Activated CD4-positive, alpha-beta memory T cell treated with anti-CD3 and anti-CD28 coated beads for 36 hours (primary cell): ENCODE data around the gene BRCA1. TPM values are rescaled to one million over a fixed set of nuclear protein-coding genes. Genes with fewer than 3 reads are reported as not detected.
"Not testable (repeated sequence)": the region's sequence is repeated elsewhere in the genome, so short reads cannot be mapped to it uniquely, and the experiment has no call there.

Experiments used
- CTCF ChIA-PET: fragments of 350-600 bp; sonication (Branson Sonifier 250); formaldehyde crosslinking; loops from one replicate; lab custom pipeline; 2021; ENCODE audit warnings: antibody characterized with exemption, inconsistent platforms; lab: Charles Lee
- POLR2A ChIA-PET: fragments of 350-600 bp; sonication (Branson Sonifier 250); formaldehyde crosslinking; loops from one replicate; lab custom pipeline; 2021; ENCODE audit warnings: antibody characterized with exemption; lab: Charles Lee
- DNase-seq: peaks from one replicate; pipeline ENCODE4 v3.0.0-alpha.2; 2020
- H3K27ac Mint-ChIP-seq: one replicate; pipeline ENCODE4 v1.8.0; 2021; ENCODE audit warnings: mixed read lengths
- H3K27me3 Mint-ChIP-seq: one replicate; pipeline ENCODE4 v1.8.0; 2021; ENCODE audit warnings: mixed read lengths
- H3K36me3 Mint-ChIP-seq: one replicate; pipeline ENCODE4 v1.8.0; 2021; ENCODE audit warnings: mixed read lengths
- H3K4me1 Mint-ChIP-seq: one replicate; pipeline ENCODE4 v1.8.0; 2021; ENCODE audit warnings: low read depth, mixed read lengths
- H3K4me3 Mint-ChIP-seq: one replicate; pipeline ENCODE4 v1.8.0; 2021; ENCODE audit warnings: mild to moderate bottlenecking, mixed read lengths
- H3K9me3 Mint-ChIP-seq: one replicate; pipeline ENCODE4 v1.8.0; 2021; ENCODE audit warnings: mixed read lengths
- intact Hi-C: fragments of 100-400 bp; cut with micrococcal nuclease; formaldehyde crosslinking; loops from one replicate; pipeline ENCODE4 v1.15.1; 2023
- total RNA-seq, 2 experiments: library from RNA; stranded (reverse); gene quantifications; one replicate each; pipeline ENCODE4 v1.2.3, GENCODE V29; 2021

BRCA1 gene
- total RNA-seq, 2 experiments from 2014 or later: 92.8 to 103 TPM

DNA sequence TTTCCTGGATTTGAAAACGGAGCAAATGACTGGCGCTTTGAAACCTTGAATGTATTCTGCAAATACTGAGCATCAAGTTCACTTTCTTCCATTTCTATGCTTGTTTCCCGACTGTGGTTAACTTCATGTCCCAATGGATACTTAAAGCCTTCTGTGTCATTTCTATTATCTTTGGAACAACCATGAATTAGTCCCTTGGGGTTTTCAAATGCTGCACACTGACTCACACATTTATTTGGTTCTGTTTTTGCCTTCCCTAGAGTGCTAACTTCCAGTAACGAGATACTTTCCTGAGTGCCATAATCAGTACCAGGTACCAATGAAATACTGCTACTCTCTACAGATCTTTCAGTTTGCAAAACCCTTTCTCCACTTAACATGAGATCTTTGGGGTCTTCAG, 32.3 kb downstream of the BRCA1 start:
- CTCF ChIA-PET: no interaction called here
- Mint-ChIP-seq H3K36me3 (peaks cover 57% of the 10 kb centered on the region), H3K27me3 (no peaks in the 10 kb centered on the region), H3K9me3 (no peaks in the 10 kb centered on the region), H3K4me1 (no peaks in the 10 kb centered on the region), H3K27ac (no peak overlapping the region), H3K4me3 (no peak overlapping the region)
- intact Hi-C loops: no loop called here
- DNase-seq: no peak
- POLR2A ChIA-PET: no interaction called here

DNA sequence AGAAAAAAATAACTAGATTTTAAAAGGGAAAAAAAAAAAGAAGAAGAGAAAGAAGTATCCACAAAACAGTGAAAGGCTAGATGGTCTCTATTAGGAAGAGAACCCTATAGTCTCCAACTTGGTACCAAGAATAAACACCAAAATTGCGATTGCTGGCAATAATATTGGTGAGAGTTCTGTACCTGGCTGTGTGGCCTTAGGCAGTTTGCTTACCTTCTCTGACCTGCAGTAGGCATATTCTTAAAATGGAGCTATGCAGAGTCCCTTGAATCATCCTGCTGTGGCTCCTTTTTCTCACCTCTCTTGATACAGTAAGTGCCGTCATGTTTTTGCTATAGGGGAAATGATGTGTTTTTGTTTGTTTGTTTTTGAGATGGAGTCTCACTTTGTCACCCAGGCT, 35.1 kb downstream of the BRCA1 start:
- Mint-ChIP-seq H3K4me1 (no peaks in the 10 kb centered on the region), H3K36me3 (peaks cover 52% of the 10 kb centered on the region), H3K27me3 (no peaks in the 10 kb centered on the region), H3K27ac (no peak overlapping the region), H3K9me3 (no peaks in the 10 kb centered on the region), H3K4me3 (no peak overlapping the region)
- POLR2A ChIA-PET: no interaction called here
- intact Hi-C loops: no loop called here
- DNase-seq: no peak
- CTCF ChIA-PET: no interaction called here

DNA sequence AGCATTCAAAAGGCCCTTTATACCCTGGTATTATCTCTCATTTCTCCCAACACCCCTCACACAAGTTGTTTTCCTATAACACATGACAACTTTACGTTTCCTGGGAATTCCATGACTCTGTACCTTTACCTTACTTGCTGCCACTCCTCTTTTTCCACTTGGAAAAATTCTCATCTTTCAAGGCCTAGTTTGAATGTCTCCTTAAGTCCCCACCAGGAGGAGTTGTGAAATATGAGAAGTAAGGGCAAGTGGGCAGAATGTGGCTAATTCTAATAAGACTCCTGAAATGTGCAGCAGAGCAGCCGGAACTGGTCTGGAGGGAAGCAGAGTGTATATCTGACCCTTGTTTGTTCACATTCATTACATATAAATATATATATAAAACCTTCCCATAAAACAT, 39.7 kb downstream of the BRCA1 start:
- no peaks in the 10 kb centered on the region for H3K4me1 Mint-ChIP-seq
- H3K27me3 Mint-ChIP-seq: no peaks in the 10 kb centered on the region
- CTCF ChIA-PET: no interaction called here
- intact Hi-C loops: no loop called here
- DNase-seq: no peak
- H3K9me3 Mint-ChIP-seq: no peaks in the 10 kb centered on the region
- peaks cover 32% of the 10 kb centered on the region for H3K36me3 Mint-ChIP-seq
- no peak overlapping the region for H3K27ac Mint-ChIP-seq
- no peak overlapping the region for H3K4me3 Mint-ChIP-seq
- POLR2A ChIA-PET: no interaction called here

DNA sequence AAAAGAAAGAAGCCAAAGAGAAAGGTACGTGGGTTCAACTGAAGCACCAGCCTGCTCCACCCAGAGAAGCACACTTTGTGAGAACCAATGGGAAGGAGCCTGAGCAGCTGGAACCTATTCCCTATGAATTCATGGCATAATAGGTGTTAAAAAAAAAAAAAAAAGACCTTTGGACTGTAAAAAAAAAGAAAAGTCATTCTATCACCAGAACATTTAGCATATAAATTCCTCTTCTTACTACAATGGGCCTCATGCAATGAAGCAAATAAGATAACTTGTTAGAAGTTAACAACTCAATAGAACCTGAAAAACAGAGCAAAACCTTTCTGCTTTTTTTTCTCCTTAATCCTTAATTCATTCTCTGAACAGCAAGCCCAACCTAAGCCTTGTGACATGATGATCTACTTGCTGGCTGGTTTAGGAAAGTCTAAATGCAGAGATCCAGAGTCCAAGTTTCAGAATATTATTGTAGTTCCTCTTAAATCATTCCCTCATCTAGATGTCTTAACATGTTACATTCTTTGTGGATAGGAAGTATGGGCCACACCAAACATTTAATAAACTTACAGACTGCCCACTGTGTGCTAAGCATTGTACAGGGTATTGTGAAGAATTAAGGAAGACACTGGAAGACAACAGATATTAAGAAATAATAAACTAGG, 45.4 kb downstream of the BRCA1 start:
- Mint-ChIP-seq H3K27me3 (no peaks in the 10 kb centered on the region), H3K9me3 (no peaks in the 10 kb centered on the region), H3K27ac (no peak overlapping the region), H3K4me1 (no peaks in the 10 kb centered on the region), H3K36me3 (peaks cover 24% of the 10 kb centered on the region), H3K4me3 (no peak overlapping the region)
- no peak for DNase-seq
- ChIA-PET POLR2A (no interaction called here), CTCF (no interaction called here)
- intact Hi-C loops: no loop called here

DNA sequence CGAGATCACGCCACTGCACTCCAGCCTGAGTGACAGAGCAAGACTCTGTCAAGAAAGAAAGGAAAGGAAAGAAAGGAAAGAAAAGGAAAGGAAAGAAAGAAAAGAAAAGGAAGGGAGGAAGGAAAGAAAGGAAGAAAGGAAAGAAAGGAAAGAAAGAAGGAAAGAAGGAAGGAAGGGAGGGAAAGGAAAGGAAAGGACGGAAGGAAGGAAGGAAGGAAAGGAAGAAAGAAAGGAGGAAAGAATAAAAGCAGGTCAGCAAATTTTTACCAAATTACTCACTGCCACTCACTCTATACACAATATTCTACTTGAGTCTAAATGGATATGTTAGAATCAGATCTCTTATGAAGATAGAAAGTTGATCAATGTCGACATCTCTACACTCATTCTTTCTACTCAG, 50.3 kb downstream of the BRCA1 start:
- POLR2A ChIA-PET: no interaction called here
- intact Hi-C loops: no loop called here
- CTCF ChIA-PET: no interaction called here
- DNase-seq: no peak
- peaks cover 27% of the 10 kb centered on the region for H3K36me3 Mint-ChIP-seq
- H3K27me3 Mint-ChIP-seq: no peaks in the 10 kb centered on the region
- H3K4me3 Mint-ChIP-seq: no peak overlapping the region
- H3K27ac Mint-ChIP-seq: no peak overlapping the region
- H3K4me1 Mint-ChIP-seq: no peaks in the 10 kb centered on the region
- no peaks in the 10 kb centered on the region for H3K9me3 Mint-ChIP-seq

DNA sequence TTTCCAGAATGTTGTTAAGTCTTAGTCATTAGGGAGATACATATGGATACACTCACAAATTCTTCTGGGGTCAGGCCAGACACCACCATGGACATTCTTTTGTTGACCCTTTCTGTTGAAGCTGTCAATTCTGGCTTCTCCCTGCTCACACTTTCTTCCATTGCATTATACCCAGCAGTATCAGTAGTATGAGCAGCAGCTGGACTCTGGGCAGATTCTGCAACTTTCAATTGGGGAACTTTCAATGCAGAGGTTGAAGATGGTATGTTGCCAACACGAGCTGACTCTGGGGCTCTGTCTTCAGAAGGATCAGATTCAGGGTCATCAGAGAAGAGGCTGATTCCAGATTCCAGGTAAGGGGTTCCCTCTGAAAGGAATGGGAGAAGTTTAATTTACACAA, 54.3 kb downstream of the BRCA1 start:
- Mint-ChIP-seq H3K9me3 (no peaks in the 10 kb centered on the region), H3K36me3 (peaks cover 38% of the 10 kb centered on the region), H3K27ac (no peak overlapping the region), H3K4me3 (no peak overlapping the region), H3K27me3 (no peaks in the 10 kb centered on the region), H3K4me1 (no peaks in the 10 kb centered on the region)
- POLR2A ChIA-PET: no interaction called here
- intact Hi-C loops: no loop called here
- no peak for DNase-seq
- CTCF ChIA-PET: no interaction called here

DNA sequence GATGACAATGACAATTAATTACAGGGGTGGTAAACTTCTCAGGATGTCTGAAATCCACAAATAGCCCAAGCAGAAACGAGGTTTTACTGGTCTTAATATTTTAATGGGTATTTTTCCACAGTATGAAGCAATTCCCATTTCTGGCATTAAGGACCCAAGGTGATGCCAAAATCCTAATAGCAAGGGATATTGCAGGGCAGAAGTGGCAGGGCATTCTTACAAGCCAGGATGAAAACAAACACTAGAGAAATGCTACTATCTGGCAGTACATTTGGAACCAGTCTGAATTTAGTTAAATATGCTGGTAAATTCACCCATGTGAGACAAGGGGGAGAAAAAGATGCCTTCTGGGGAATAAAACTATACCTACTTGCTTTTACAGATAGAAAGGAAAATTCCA, 54.9 kb downstream of the BRCA1 start:
- Mint-ChIP-seq H3K36me3 (peaks cover 39% of the 10 kb centered on the region), H3K27ac (no peak overlapping the region), H3K4me3 (no peak overlapping the region), H3K9me3 (no peaks in the 10 kb centered on the region), H3K4me1 (no peaks in the 10 kb centered on the region), H3K27me3 (no peaks in the 10 kb centered on the region)
- intact Hi-C loops: no loop called here
- POLR2A ChIA-PET: no interaction called here
- CTCF ChIA-PET: no interaction called here
- DNase-seq: no peak

DNA sequence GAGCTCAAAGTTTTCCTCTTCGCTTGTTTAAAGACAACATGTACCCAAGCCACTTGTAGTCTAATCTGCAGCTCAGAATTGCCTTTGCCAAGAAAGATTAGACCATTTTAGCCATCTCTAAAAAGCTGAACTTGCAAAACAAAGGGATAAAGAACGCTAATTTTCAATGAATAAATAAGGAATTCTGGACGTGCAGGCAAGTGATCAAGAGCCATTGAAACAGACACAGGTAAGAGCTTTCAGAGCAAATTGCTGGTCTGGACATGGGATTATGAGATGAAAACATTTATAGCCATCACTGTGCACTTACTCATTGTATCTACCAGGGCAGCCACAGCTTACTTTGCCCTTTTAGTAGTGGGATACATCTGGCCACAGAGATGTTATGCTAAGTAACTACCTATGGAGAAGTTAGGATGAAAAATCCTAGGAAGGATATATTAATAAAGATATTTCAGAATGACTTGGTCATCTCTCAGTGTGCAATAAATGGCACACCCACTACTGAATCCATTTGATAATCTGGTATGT, 55.7 kb downstream of the BRCA1 start:
- CTCF ChIA-PET: no interaction called here
- H3K27me3 Mint-ChIP-seq: no peaks in the 10 kb centered on the region
- H3K27ac Mint-ChIP-seq: no peak overlapping the region
- no peaks in the 10 kb centered on the region for H3K9me3 Mint-ChIP-seq
- intact Hi-C loops: no loop called here
- H3K36me3 Mint-ChIP-seq: peaks cover 40% of the 10 kb centered on the region
- no peak for DNase-seq
- no peak overlapping the region for H3K4me3 Mint-ChIP-seq
- H3K4me1 Mint-ChIP-seq: no peaks in the 10 kb centered on the region
- POLR2A ChIA-PET: no interaction called here

DNA sequence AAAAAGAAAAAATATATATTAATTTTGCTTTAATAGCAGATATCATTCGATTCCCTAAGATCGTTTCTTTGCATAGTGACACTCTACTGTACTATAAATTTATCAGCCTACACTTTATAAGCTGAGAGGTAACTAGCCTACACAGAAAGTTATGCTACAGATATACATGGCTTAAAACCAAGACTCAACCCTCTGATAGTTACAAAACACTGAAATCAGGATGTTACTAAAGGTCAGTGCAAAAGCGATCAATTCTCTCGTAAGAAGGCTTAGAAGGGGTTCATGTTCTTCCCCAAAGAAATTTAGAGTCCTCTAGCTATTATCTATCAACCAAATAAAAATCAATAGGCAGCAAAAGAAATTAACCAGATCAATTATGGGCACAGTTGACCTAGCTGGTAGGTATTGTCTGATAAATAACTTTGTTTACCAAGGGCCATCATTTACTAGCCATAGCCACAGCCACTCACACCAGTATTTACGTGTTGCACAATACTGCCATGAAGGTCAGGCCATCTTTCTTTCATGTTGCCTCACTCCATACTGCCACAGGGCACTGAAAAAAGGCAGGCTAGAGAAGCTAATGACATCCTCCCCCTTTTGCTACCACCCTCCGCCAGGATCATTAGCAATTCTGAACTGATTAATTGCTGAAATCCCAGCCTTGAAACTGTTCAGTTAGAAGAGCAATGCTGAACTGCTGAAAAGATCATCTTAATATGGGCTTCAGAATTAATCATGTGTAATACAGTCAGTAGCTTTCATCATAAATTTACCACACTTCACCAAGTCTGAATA, 56.4 kb downstream of the BRCA1 start:
- DNase-seq: no peak
- Mint-ChIP-seq H3K36me3 (peaks cover 41% of the 10 kb centered on the region), H3K27me3 (no peaks in the 10 kb centered on the region), H3K4me1 (no peaks in the 10 kb centered on the region), H3K4me3 (no peak overlapping the region), H3K27ac (no peak overlapping the region), H3K9me3 (no peaks in the 10 kb centered on the region)
- POLR2A ChIA-PET: no interaction called here
- intact Hi-C loops: no loop called here
- CTCF ChIA-PET: no interaction called here

DNA sequence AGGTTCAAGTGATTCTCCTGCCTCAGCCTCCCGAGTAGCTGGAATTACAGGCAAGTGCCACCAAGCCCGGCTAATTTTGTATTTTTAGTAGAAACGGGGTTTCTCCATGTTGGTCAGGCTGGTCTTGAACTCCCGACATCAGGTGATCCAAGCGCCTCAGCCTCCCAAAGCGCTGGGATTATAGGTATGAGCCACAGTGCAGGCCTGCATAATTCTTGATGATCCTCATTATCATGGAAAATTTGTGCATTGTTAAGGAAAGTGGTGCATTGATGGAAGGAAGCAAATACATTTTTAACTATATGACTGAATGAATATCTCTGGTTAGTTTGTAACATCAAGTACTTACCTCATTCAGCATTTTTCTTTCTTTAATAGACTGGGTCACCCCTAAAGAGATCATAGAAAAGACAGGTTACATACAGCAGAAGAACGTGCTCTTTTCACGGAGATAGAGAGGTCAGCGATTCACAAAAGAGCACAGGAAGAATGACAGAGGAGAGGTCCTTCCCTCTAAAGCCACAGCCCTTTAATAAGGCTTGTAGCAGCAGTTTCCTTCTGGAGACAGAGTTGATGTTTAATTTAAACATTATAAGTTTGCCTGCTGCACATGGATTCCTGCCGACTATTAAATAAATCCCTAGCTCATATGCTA, 62.1 kb downstream of the BRCA1 start:
- ChIA-PET CTCF (interaction anchor here (1.7 kb wide), 1 partner anchor 13 kb away, joined by 4 read pairs; no protein-coding TSS in a partner anchor), POLR2A (no interaction called here)
- no peak for DNase-seq
- intact Hi-C loops: no loop called here
- no peaks in the 10 kb centered on the region for H3K9me3 Mint-ChIP-seq
- H3K4me1 Mint-ChIP-seq: no peaks in the 10 kb centered on the region
- H3K27me3 Mint-ChIP-seq: no peaks in the 10 kb centered on the region
- H3K36me3 Mint-ChIP-seq: peaks cover 48% of the 10 kb centered on the region
- H3K4me3 Mint-ChIP-seq: no peak overlapping the region
- no peak overlapping the region for H3K27ac Mint-ChIP-seq

DNA sequence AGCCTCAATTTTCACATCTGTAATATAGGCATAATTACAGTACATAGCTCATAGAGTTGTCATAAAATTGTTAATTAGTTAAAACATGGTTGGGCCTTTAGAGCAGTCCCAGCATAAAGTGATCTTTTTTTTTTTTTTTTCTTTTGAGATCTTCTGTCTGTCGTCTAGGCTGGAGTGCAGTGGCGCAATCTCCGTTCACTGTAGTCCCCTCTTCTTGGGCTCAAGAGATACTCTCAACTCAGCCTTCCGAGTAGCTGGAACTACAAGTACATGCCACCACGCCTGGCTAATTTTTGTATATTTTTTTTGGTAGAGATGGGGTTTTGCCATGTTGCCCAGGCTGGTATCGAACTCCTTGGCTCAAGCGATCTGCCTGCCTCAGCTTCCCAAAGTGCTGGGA, 69.1 kb downstream of the BRCA1 start:
- H3K4me3 Mint-ChIP-seq: no peak overlapping the region
- H3K27ac Mint-ChIP-seq: no peak overlapping the region
- intact Hi-C loops: no loop called here
- no peaks in the 10 kb centered on the region for H3K4me1 Mint-ChIP-seq
- DNase-seq: no peak
- ChIA-PET CTCF (no interaction called here), POLR2A (no interaction called here)
- H3K27me3 Mint-ChIP-seq: no peaks in the 10 kb centered on the region
- H3K36me3 Mint-ChIP-seq: peaks cover 49% of the 10 kb centered on the region
- H3K9me3 Mint-ChIP-seq: no peaks in the 10 kb centered on the region

DNA sequence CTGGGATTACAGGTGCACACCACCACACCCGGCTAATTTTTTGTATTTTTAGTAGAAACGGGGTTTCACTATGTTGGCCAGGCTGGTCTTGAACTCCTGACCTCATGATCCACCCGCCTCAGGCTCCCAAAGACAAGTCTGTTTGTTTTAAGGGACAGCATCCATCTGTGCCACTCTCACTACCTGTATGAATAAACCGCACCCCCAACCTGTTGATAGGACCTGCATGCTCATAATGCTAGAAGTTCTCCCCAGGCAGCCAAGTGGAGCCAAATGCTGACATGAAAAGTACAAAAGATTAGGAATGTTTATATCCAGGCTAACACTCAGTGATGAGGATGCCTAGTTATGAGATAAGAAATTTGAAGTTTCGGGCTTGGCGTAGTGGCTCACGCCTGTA, 72.2 kb downstream of the BRCA1 start:
- POLR2A ChIA-PET, H3K27ac Mint-ChIP-seq, H3K4me1 Mint-ChIP-seq, H3K4me3 Mint-ChIP-seq, DNase-seq, H3K9me3 Mint-ChIP-seq, H3K27me3 Mint-ChIP-seq, intact Hi-C loops: not testable (repeated sequence)
- CTCF ChIA-PET: interaction anchor here (0.7 kb wide), 1 partner anchor 306 kb away, joined by 3 read pairs; no protein-coding TSS in a partner anchor
- H3K36me3 Mint-ChIP-seq: peaks cover 46% of the 10 kb centered on the region
